GM12878 (cell line): ENCODE measurements around the gene PLA2G4A. TPM values are rescaled to one million over a fixed set of nuclear protein-coding genes. Genes with fewer than 3 reads are reported as not detected.

ENCODE experiments used
- ATAC-seq: fragments of 200-7000 bp; cut with Tn5 transposase; 3 replicates; pipeline ENCODE4 v1.9.1; 2020; ENCODE audit warnings: mild to moderate bottlenecking, moderate library complexity
- BruUV-seq: library from RNA; stranded (reverse); fragments of 400-500 nt; replicated peaks from 2 replicates; lab custom pipeline; 2021; lab: Mats Ljungman, UMichigan
- CTCF ChIA-PET: fragments of 300-600 bp; sonication (Branson Sonifier 250); formaldehyde crosslinking; extraction: SDS; loops from one replicate; lab custom pipeline; 2021; ENCODE audit warnings: inconsistent platforms; lab: Yijun Ruan, JAX
- POLR2A ChIA-PET: fragments of 350-600 bp; formaldehyde crosslinking; extraction: SDS; loops from one replicate; lab custom pipeline; 2021; ENCODE audit warnings: inconsistent platforms; lab: Charles Lee
- RAD21 ChIA-PET: fragments of 300-600 bp; sonication (Branson Sonifier 250); formaldehyde crosslinking; loops from one replicate; lab custom pipeline; 2023; ENCODE audit warnings: antibody characterized with exemption; ENCODE audit not compliant: unreplicated experiment; lab: Charles Lee
- SMC1A ChIA-PET: fragments of 300-600 bp; sonication (Branson Sonifier 250); formaldehyde crosslinking; loops from one replicate; lab custom pipeline; 2023; ENCODE audit not compliant: unreplicated experiment, uncharacterized antibody; lab: Charles Lee
- DNase-seq: peaks from one replicate; pipeline ENCODE4 v3.0.0-alpha.2; 2011; ENCODE audit warnings: low read depth, low spot score
- FAIRE-seq: peaks from 3 replicates; lab custom pipeline; 2011; peaks lifted over from hg19 to GRCh38; lab: Jason Lieb, UNC
- H2AFZ ChIP-seq: 2 replicates; pipeline ENCODE4 v1.6.0; 2011; ENCODE audit warnings: low read depth, low read length, control low read depth; ENCODE audit not compliant: control insufficient read depth
- H3K27ac ChIP-seq: 2 replicates; pipeline ENCODE4 v1.5.1; 2011; ENCODE audit warnings: control low read depth; ENCODE audit not compliant: control insufficient read depth, insufficient read depth
- H3K27me3 ChIP-seq, 2 experiments: replicated peaks in 1 of 2; 2 replicates each; pipeline versions ENCODE4 v1.6.0 to v1.6.1; 2011; ENCODE audit warnings: low read length in 1 of 2; ENCODE audit not compliant: control insufficient read depth in 2 of 2, insufficient read depth in 2 of 2
- H3K36me3 ChIP-seq, 2 experiments: 2 replicates each; pipeline ENCODE4 v1.5.1; 2011; ENCODE audit warnings: low read length in 1 of 2; ENCODE audit not compliant: control insufficient read depth in 2 of 2, insufficient read depth in 2 of 2
- H3K4me1 ChIP-seq: 2 replicates; pipeline ENCODE4 v1.6.1; 2011; ENCODE audit warnings: mild to moderate bottlenecking, low read length, moderate library complexity, mixed read lengths; ENCODE audit not compliant: control insufficient read depth, insufficient read depth
- H3K4me2 ChIP-seq: 2 replicates; pipeline ENCODE4 v1.6.0; 2011; ENCODE audit warnings: control low read depth; ENCODE audit not compliant: control insufficient read depth, insufficient read depth
- H3K4me3 ChIP-seq: fragments of 200-600 bp; sonication (generic); 2 replicates; pipeline ENCODE4 v1.5.1; 2016
- H3K79me2 ChIP-seq: 2 replicates; pipeline ENCODE4 v1.6.0; 2011; ENCODE audit warnings: low read length; ENCODE audit not compliant: control insufficient read depth, insufficient read depth
- H3K9ac ChIP-seq: 2 replicates; pipeline ENCODE4 v1.8.0; 2011; ENCODE audit warnings: low read length, control low read depth, mixed read lengths; ENCODE audit not compliant: control insufficient read depth, insufficient read depth
- H3K9me3 ChIP-seq: replicated peaks from 3 replicates; pipeline ENCODE4 v1.5.1; 2011; ENCODE audit warnings: mild to moderate bottlenecking, low read length; ENCODE audit not compliant: control insufficient read depth, insufficient read depth
- H4K20me1 ChIP-seq: 2 replicates; pipeline ENCODE4 v1.6.0; 2011; ENCODE audit not compliant: control insufficient read depth, insufficient read depth
- CBX3 ChIP-seq: fragments of 200-600 bp; sonication (generic); IDR thresholded peaks from 2 replicates; pipeline ENCODE4 v1.6.1; 2016; ENCODE audit warnings: low read depth, borderline replicate concordance
- E2F4 ChIP-seq: IDR thresholded peaks from 2 replicates; pipeline ENCODE4 v1.6.1; 2012; ENCODE audit warnings: low read depth, low read length, improper control_type of control experiment
- EP300 ChIP-seq, 2 experiments: fragments of 150-350 bp in 1 of 2; IDR thresholded peaks; 2 replicates each; pipeline ENCODE4 v1.6.1; 2011 to 2012; ENCODE audit warnings: low read depth in 2 of 2, low read length in 2 of 2, borderline replicate concordance in 1 of 2, improper control_type of control experiment in 1 of 2, inconsistent platforms in 1 of 2; ENCODE audit not compliant: control insufficient read depth in 1 of 2
- IKZF2 ChIP-seq, 2 experiments: fragments of 450-650 bp; IDR thresholded peaks; 2 replicates each; pipeline ENCODE4 v1.6.1; 2017; ENCODE audit warnings: mild to moderate bottlenecking in 2 of 2, moderate library complexity in 2 of 2
- KAT2A ChIP-seq: conservative IDR thresholded peaks from 2 replicates; pipeline ENCODE4 v1.6.1; 2011; ENCODE audit warnings: low read depth, low read length; ENCODE audit not compliant: control insufficient read depth
- MTA3 ChIP-seq: IDR thresholded peaks from 2 replicates; pipeline ENCODE4 v1.6.1; 2012; ENCODE audit warnings: low read length, inconsistent platforms, borderline replicate concordance
- RBBP5 ChIP-seq: fragments of 200-600 bp; sonication (generic); conservative IDR thresholded peaks from 2 replicates; pipeline ENCODE4 v1.6.1; 2016
- RELB ChIP-seq: fragments of 450-650 bp; IDR thresholded peaks from 2 replicates; pipeline ENCODE4 v1.6.1; 2017; ENCODE audit warnings: low read depth, mild to moderate bottlenecking, moderate library complexity
- WRNIP1 ChIP-seq: IDR thresholded peaks from 2 replicates; pipeline ENCODE4 v1.6.1; 2011; ENCODE audit warnings: low read depth, low read length, improper control_type of control experiment, borderline replicate concordance
- ZBTB11 ChIP-seq: fragments of 450-650 bp; formaldehyde crosslinking; IDR thresholded peaks from 2 replicates; pipeline ENCODE4 v1.5.0; 2022; ENCODE audit warnings: mild to moderate bottlenecking, missing genetic modification characterization
- ZBTB4 ChIP-seq: fragments of 450-650 bp; formaldehyde crosslinking; IDR thresholded peaks from 2 replicates; pipeline ENCODE4 v1.4.0; 2022; ENCODE audit warnings: mild to moderate bottlenecking, moderate library complexity
- WGBS: methylation state at CpG from one replicate; pipeline ENCODE4 v1.1.6; 2016; ENCODE audit warnings: low lambda C conversion rate; ENCODE audit not compliant: insufficient replicate concordance, insufficient coverage; ENCODE audit errors: missing lambda C conversion rate; 5-methylcytosine and 5-hydroxymethylcytosine counted together
- in situ Hi-C: fragments of 300-500 bp; cut with MboI; formaldehyde crosslinking; loops from 9 replicates; pipeline ENCODE4 v1.14.3; 2018; ENCODE audit warnings: mixed read lengths
- intact Hi-C: fragments of 100-400 bp; cut with micrococcal nuclease; formaldehyde crosslinking; loops from one replicate; pipeline ENCODE4 v1.14.2; 2022; ENCODE audit not compliant: unreplicated experiment
- polyA plus RNA-seq, 11 experiments: library from polyadenylated mRNA; depleted of rRNA in 4 of 11; unstranded in 6 of 11; stranded (reverse) in 5 of 11; fragments of >200 nt; fragmentation: Nextera tagmentation in 4 of 11; fragmentation: Illumina TruSeq in 1 of 11; extraction: Ambion mirVana in 4 of 11; extraction: Trizol in 1 of 11; gene quantifications; 1 replicate in 1 of 11; 2 replicates in 10 of 11; pipeline versions ENCODE4 v1.2.1 to v1.2.3, GENCODE V29; 2011 to 2016; ENCODE audit warnings: inconsistent platforms in 2 of 11, missing spikeins in 2 of 11, low read depth in 1 of 11
- total RNA-seq, 4 experiments: library from RNA; depleted of rRNA in 3 of 4; stranded (reverse); fragments of >200 nt in 3 of 4; fragmentation: Illumina TruSeq in 1 of 4; extraction: Trizol in 1 of 4; gene quantifications; 2 replicates each; pipeline versions ENCODE4 v1.2.1 to v1.2.3, GENCODE V29; 2013 to 2021
- TF ChIP-seq, protein P1 (sequence below): IDR thresholded peaks from 2 replicates; pipeline ENCODE4 v1.6.1; 2012; ENCODE audit warnings: low read length, inconsistent platforms

The PLA2G4A gene
- total and polyA plus RNA-seq, 10 of the 15 experiments (the other 5 are each of a cell fraction or from before 2014, with no cell fraction given) = 0.70 to 3.3 (median 1.5) TPM; not detected in 1

DNA sequence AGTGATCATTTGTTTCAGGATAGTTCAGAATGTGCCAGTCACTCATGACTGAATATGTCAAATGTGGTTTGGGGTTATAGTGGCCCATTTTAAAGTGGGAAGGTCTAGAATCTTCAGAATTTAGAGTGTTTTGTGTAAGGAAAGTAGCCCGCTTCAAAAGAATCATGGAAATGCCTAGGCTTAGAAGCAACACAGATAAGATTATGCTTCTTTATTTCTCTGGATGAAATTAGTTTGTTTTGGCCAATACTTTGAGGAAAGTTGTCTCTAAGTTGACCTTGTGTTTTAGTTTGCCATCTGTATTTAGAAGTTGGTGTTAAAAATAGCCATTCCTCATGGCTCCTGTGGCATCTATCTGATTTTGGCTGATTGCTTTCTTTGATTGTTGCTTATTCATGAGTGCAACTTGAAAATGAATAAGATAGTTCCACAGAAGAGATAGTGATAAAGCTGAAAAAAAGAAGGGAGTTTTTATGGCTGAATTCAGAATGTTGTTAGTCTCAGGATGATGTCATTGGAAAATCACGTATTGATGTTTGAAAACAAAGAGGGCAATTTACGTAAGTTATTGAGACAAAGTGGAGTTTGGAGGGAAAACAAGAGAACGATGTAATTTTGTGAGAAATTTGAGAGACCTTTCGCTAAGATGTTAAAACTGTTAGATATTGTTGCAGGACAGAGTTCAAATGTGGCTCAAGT, 71.9 kb downstream of the PLA2G4A start:
- intact Hi-C loops (no loop called here), in situ Hi-C loops (no loop called here)
- H3K27ac ChIP-seq = no peak overlapping the region
- ChIA-PET POLR2A (no interaction called here), CTCF (no interaction called here), RAD21 (no interaction called here), SMC1A (interaction anchor here (0.6 kb wide), 1 partner anchor 67 kb away, joined by 3 read pairs; no protein-coding TSS in a partner anchor)
- H3K4me2 ChIP-seq = no peak overlapping the region
- ATAC-seq = no peak
- no peaks in the 10 kb centered on the region for H3K27me3 ChIP-seq
- WGBS = 45% methylated on average over 5 of the region's 5 CpGs
- no peak overlapping the region for H3K4me3 ChIP-seq
- BruUV-seq = no TSS peak
- no peak for DNase-seq
- H3K9ac ChIP-seq = no peak overlapping the region
- no peaks in the 10 kb centered on the region for H3K36me3 ChIP-seq
- peaks cover 8% of the 10 kb centered on the region for H3K4me1 ChIP-seq
- H3K79me2 ChIP-seq = no peaks in the 10 kb centered on the region
- H3K9me3 ChIP-seq = no peaks in the 10 kb centered on the region
- no peaks in the 10 kb centered on the region for H4K20me1 ChIP-seq
- H2AFZ ChIP-seq = no peak overlapping the region
- no peak for FAIRE-seq
- no peak for TF ChIP-seq CBX3
- no peak for TF ChIP-seq KAT2A
- no peak for TF ChIP-seq WRNIP1
- TF ChIP-seq, protein P1, sequence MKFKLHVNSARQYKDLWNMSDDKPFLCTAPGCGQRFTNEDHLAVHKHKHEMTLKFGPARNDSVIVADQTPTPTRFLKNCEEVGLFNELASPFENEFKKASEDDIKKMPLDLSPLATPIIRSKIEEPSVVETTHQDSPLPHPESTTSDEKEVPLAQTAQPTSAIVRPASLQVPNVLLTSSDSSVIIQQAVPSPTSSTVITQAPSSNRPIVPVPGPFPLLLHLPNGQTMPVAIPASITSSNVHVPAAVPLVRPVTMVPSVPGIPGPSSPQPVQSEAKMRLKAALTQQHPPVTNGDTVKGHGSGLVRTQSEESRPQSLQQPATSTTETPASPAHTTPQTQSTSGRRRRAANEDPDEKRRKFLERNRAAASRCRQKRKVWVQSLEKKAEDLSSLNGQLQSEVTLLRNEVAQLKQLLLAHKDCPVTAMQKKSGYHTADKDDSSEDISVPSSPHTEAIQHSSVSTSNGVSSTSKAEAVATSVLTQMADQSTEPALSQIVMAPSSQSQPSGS = no peak
- no peak for TF ChIP-seq RELB
- no peak for TF ChIP-seq EP300 (IDR thresholded peaks at IDR 0.05; ENCODE audit: borderline replicate concordance in 1 of 2, control insufficient read depth in 1 of 2, low read depth in 2 of 2, low read length in 2 of 2)
- TF ChIP-seq MTA3 = no peak
- no peak for TF ChIP-seq RBBP5
- TF ChIP-seq E2F4 = no peak
- TF ChIP-seq IKZF2 (IDR thresholded peaks at IDR 0.05) = no peak
- TF ChIP-seq ZBTB4 (CRISPR knock-in tag) = no peak
- no peak for TF ChIP-seq ZBTB11 (CRISPR knock-in tag)
